K562 (cell line): ENCODE data around the gene DALRD3. TPM values are rescaled to one million over a fixed set of nuclear protein-coding genes. Genes with fewer than 3 reads are reported as not detected.

Experiments used
- DIDO1 ChIP-seq: fragments of 450-650 bp; IDR thresholded peaks from 2 replicates; pipeline ENCODE4 v1.6.1; 2016; ENCODE audit warnings: low read depth, missing biosample characterization, missing genetic modification characterization
- GABPA ChIP-seq: fragments of 200-800 bp; sonication (Bioruptor generic); conservative IDR thresholded peaks from 2 replicates; pipeline ENCODE4 v1.6.1; 2016; ENCODE audit warnings: low read depth, missing genetic modification characterization, missing compliant biosample characterization
- GTF2F1 ChIP-seq: IDR thresholded peaks from 2 replicates; pipeline ENCODE4 v1.6.1; 2011; ENCODE audit warnings: low read depth, low read length, improper control_type of control experiment
- KLF10 ChIP-seq: fragments of 250-450 bp; sonication (Bioruptor Pico); IDR thresholded peaks from 2 replicates; pipeline ENCODE4 v1.6.1; 2021; ENCODE audit warnings: matching md5 sums
- MTA1 ChIP-seq: fragments of 450-650 bp; IDR thresholded peaks from 2 replicates; pipeline ENCODE4 v1.6.1; 2017; ENCODE audit warnings: borderline replicate concordance
- NFE2L1 ChIP-seq: fragments of 450-650 bp; IDR thresholded peaks from 2 replicates; pipeline ENCODE4 v1.6.1; 2016; ENCODE audit warnings: missing genetic modification characterization, low read depth, mild to moderate bottlenecking, missing compliant biosample characterization, moderate library complexity, borderline replicate concordance
- NR2C1 ChIP-seq, 2 experiments: fragments of 450-650 bp; IDR thresholded peaks; 2 replicates each; pipeline ENCODE4 v1.6.1; 2017; ENCODE audit warnings: mild to moderate bottlenecking in 2 of 2, antibody characterized with exemption in 1 of 2, inconsistent platforms in 1 of 2, missing compliant biosample characterization in 1 of 2, missing genetic modification characterization in 1 of 2
- PHF8 ChIP-seq: fragments of 200-600 bp; sonication (generic); IDR thresholded peaks from 2 replicates; pipeline ENCODE4 v1.6.1; 2012; ENCODE audit warnings: mixed run types, mild to moderate bottlenecking, inconsistent platforms, low read length, moderate library complexity, borderline replicate concordance
- POLR3A ChIP-seq: IDR thresholded peaks from 2 replicates; pipeline ENCODE4 v1.6.1; 2011; ENCODE audit warnings: borderline replicate concordance, mild to moderate bottlenecking, moderate library complexity; ENCODE audit not compliant: insufficient read length, insufficient read depth; ENCODE audit errors: extremely low read depth
- RBM14 ChIP-seq: fragments of 200-400 bp; formaldehyde crosslinking; IDR thresholded peaks from 2 replicates; pipeline ENCODE4 v1.6.1; 2018; ENCODE audit warnings: low read depth, mild to moderate bottlenecking, low read length, moderate library complexity, borderline replicate concordance; ENCODE audit not compliant: insufficient read depth
- RNF2 ChIP-seq: sonication (generic); IDR thresholded peaks from 2 replicates; pipeline ENCODE4 v1.6.1; 2016
- SMAD3 ChIP-seq: fragments of 450-650 bp; formaldehyde crosslinking; conservative IDR thresholded peaks from 2 replicates; pipeline ENCODE4 v1.4.0; 2020; ENCODE audit warnings: mild to moderate bottlenecking
- TGIF2 ChIP-seq: sonication (generic); formaldehyde crosslinking; IDR thresholded peaks from 2 replicates; pipeline ENCODE4 v1.8.1; 2022; ENCODE audit warnings: mild to moderate bottlenecking, missing genetic modification reagents, moderate library complexity
- U2AF1 ChIP-seq: fragments of 200-400 bp; formaldehyde crosslinking; optimal IDR thresholded peaks from 2 replicates; pipeline ENCODE3; 2017; ENCODE audit warnings: mild to moderate bottlenecking, low read depth, low read length, moderate library complexity
- YY1 ChIP-seq, 3 experiments: IDR thresholded peaks; 2 replicates each; pipeline ENCODE4 v1.6.1; 2011; ENCODE audit warnings: low read length in 2 of 3, mild to moderate bottlenecking in 2 of 3, moderate library complexity in 2 of 3, borderline replicate concordance in 1 of 3, control low read depth in 1 of 3, low read depth in 1 of 3; ENCODE audit not compliant: insufficient read depth in 3 of 3, insufficient replicate concordance in 2 of 3, control insufficient read depth in 1 of 3, insufficient read length in 1 of 3; ENCODE audit errors: extremely low read depth in 1 of 3
- ZNF274 ChIP-seq: IDR thresholded peaks from 2 replicates; pipeline ENCODE4 v1.6.1; 2011; ENCODE audit warnings: low read depth, mild to moderate bottlenecking, low read length, moderate library complexity, borderline replicate concordance
- ZNF449 ChIP-seq: fragments of 250-450 bp; sonication (Bioruptor Pico); IDR thresholded peaks from 2 replicates; pipeline ENCODE4 v1.8.0; 2022; ENCODE audit warnings: moderate library complexity, mild to moderate bottlenecking, inconsistent platforms
- ZNF551 ChIP-seq: fragments of 250-450 bp; sonication (Bioruptor Pico); IDR thresholded peaks from 2 replicates; pipeline ENCODE4 v1.5.0; 2021; ENCODE audit warnings: mild to moderate bottlenecking, moderate library complexity
- ZNF699 ChIP-seq: fragments of 250-450 bp; sonication (Bioruptor Pico); IDR thresholded peaks from 2 replicates; pipeline ENCODE4 v1.8.0; 2021; ENCODE audit warnings: mild to moderate bottlenecking, moderate library complexity; ENCODE audit not compliant: insufficient replicate concordance
- ZSCAN32 ChIP-seq: fragments of 450-650 bp; formaldehyde crosslinking; IDR thresholded peaks from 2 replicates; pipeline ENCODE4 v1.4.0; 2020; ENCODE audit warnings: mild to moderate bottlenecking, moderate library complexity
- polyA plus RNA-seq, 8 experiments: library from polyadenylated mRNA; depleted of rRNA in 4 of 8; stranded (reverse) in 5 of 8; unstranded in 3 of 8; fragments of >200 nt; fragmentation: Nextera tagmentation in 2 of 8; fragmentation: Illumina TruSeq in 1 of 8; extraction: Ambion mirVana in 2 of 8; extraction: Trizol in 1 of 8; gene quantifications; 2 replicates each; pipeline versions ENCODE4 v1.2.1 to v1.2.3, GENCODE V29; 2011 to 2014; ENCODE audit warnings: inconsistent platforms in 1 of 8, missing spikeins in 1 of 8
- total RNA-seq, 7 experiments: library from RNA; depleted of rRNA in 6 of 7; stranded (reverse); fragments of >200 nt in 6 of 7; fragmentation: Illumina TruSeq in 2 of 7; extraction: Trizol in 2 of 7; gene quantifications; 2 replicates each; pipeline versions ENCODE4 v1.2.1 to v1.2.3, GENCODE V29; 2011 to 2021; ENCODE audit warnings: low replicate concordance in 1 of 7
- TF ChIP-seq, protein P1 (sequence below): conservative IDR thresholded peaks from 2 replicates; pipeline ENCODE4 v1.6.1; 2011; ENCODE audit warnings: low read depth, mild to moderate bottlenecking, low read length; ENCODE audit not compliant: control insufficient read depth
- TF ChIP-seq, protein P2 (sequence below): fragments of 200-400 bp; formaldehyde crosslinking; IDR thresholded peaks from 2 replicates; pipeline ENCODE4 v1.6.1; 2017; ENCODE audit warnings: mild to moderate bottlenecking, low read depth, low read length, moderate library complexity

DALRD3 gene
- total and polyA plus RNA-seq, 9 of the 15 experiments (the other 6 are each of a cell fraction or from before 2014, with no cell fraction given): 6.6 to 31.3 (median 14.4) TPM

GRCh38 chr3:49017971-49018706 lies at the start of gene DALRD3 (continued):
- TF ChIP-seq DIDO1 (no peak), NR2C1 (IDR thresholded peaks at IDR 0.05) (no peak), NR2C1 (tag; IDR thresholded peaks at IDR 0.05) (no peak), YY1 (IDR thresholded peaks at IDR 0.05; ENCODE audit: borderline replicate concordance in 1 of 3, control insufficient read depth in 1 of 3, extremely low read depth in 1 of 3, insufficient read depth in 3 of 3, insufficient read length in 1 of 3, insufficient replicate concordance in 2 of 3, low read depth in 1 of 3, low read length in 2 of 3) (no peak), ZNF699 (CRISPR knock-in tag) (no peak), MTA1 (peak; percentile 79; the same call in 1 of the 2 replicates), NFE2L1 (tag) (no peak), SMAD3 (no peak), GABPA (tag) (peak; percentile 93), RBM14 (no peak), KLF10 (CRISPR knock-in tag) (no peak), POLR3A (no peak), ZNF449 (CRISPR knock-in tag) (no peak), TGIF2 (CRISPR knock-in tag) (no peak), PHF8 (peak; percentile 54; the same call in 1 of the 2 replicates), ZNF551 (CRISPR knock-in tag) (no peak), U2AF1 (peak; percentile 71), ZSCAN32 (no peak), GTF2F1 (no peak), ZNF274 (no peak), RNF2 (0 out of 2 replicates have a peak, but pooled peaks have one; percentile 23)
- TF ChIP-seq, protein P1, sequence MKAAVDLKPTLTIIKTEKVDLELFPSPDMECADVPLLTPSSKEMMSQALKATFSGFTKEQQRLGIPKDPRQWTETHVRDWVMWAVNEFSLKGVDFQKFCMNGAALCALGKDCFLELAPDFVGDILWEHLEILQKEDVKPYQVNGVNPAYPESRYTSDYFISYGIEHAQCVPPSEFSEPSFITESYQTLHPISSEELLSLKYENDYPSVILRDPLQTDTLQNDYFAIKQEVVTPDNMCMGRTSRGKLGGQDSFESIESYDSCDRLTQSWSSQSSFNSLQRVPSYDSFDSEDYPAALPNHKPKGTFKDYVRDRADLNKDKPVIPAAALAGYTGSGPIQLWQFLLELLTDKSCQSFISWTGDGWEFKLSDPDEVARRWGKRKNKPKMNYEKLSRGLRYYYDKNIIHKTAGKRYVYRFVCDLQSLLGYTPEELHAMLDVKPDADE: no peak; the same call in 1 of the 2 replicates
- TF ChIP-seq, protein P2, sequence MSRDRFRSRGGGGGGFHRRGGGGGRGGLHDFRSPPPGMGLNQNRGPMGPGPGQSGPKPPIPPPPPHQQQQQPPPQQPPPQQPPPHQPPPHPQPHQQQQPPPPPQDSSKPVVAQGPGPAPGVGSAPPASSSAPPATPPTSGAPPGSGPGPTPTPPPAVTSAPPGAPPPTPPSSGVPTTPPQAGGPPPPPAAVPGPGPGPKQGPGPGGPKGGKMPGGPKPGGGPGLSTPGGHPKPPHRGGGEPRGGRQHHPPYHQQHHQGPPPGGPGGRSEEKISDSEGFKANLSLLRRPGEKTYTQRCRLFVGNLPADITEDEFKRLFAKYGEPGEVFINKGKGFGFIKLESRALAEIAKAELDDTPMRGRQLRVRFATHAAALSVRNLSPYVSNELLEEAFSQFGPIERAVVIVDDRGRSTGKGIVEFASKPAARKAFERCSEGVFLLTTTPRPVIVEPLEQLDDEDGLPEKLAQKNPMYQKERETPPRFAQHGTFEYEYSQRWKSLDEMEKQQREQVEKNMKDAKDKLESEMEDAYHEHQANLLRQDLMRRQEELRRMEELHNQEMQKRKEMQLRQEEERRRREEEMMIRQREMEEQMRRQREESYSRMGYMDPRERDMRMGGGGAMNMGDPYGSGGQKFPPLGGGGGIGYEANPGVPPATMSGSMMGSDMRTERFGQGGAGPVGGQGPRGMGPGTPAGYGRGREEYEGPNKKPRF: no peak
